ENCODE results near the gene POU2F3.

POU2F3 gene

GRCh38 chr11:120209746-120210625, 30.0 kb upstream of the POU2F3 start:
- intact Hi-C loops (cut with DNase I), result no loop called here

GRCh38 chr11:120210626-120211521, 29.1 kb upstream of the POU2F3 start, which contains the start of gene OAF:
TSS of gene OAF (plus strand) at chr11:120211032. CDS start at chr11:120211280, 248 bp downstream.
- intact Hi-C loops (cut with DNase I), result no loop called here
- DNase-seq, result peak; percentile 25 to 91 (median 50)

More at GRCh38 chr11:120209746-120210625, 30.0 kb upstream of the POU2F3 start:
- DNase-seq, result peak in 3 of 10 donors; percentile 68 to 80 (median 77)

GRCh38 chr11:120211522-120212258, 28.2 kb upstream of the POU2F3 start:
- intact Hi-C loops (cut with DNase I), result no loop called here
- DNase-seq, result peak in 3 of 10 donors; percentile 19 to 62 (median 46)

- intact Hi-C loops (cut with DNase I), result no loop called here
- peak in 2 of 10 donors; percentile 21 to 44 for DNase-seq
Observed at GRCh38 chr11:120212259-120212878, 27.6 kb upstream of the POU2F3 start.

- intact Hi-C loops (cut with DNase I), result no loop called here
- peak in 1 of 10 donors; percentile 50 for DNase-seq
Observed at GRCh38 chr11:120212926-120213325, 27.0 kb upstream of the POU2F3 start.

- peak in 2 of 10 donors; percentile 48 to 74 for DNase-seq
- intact Hi-C loops (cut with DNase I), result no loop called here
Observed at GRCh38 chr11:120214581-120214980, 25.4 kb upstream of the POU2F3 start.

- intact Hi-C loops (cut with DNase I), result no loop called here
- DNase-seq, result peak in 2 of 10 donors; percentile 55 to 70
Observed at GRCh38 chr11:120215634-120216033, 24.3 kb upstream of the POU2F3 start.

- intact Hi-C loops (cut with DNase I), result no loop called here
Observed at GRCh38 chr11:120216426-120217102, 23.4 kb upstream of the POU2F3 start.

GRCh38 chr11:120217526-120217925, 22.4 kb upstream of the POU2F3 start:
- intact Hi-C loops (cut with DNase I), result no loop called here
- DNase-seq, result no peak

More at GRCh38 chr11:120216426-120217102, 23.4 kb upstream of the POU2F3 start:
- peak in 2 of 10 donors; percentile 58 to 80 for DNase-seq

- peak in 9 of 10 donors; percentile 36 to 94 (median 66) for DNase-seq
- intact Hi-C loops (cut with DNase I), result no loop called here
Observed at GRCh38 chr11:120217941-120218694, 21.8 kb upstream of the POU2F3 start.

- intact Hi-C loops (cut with DNase I), result no loop called here
- DNase-seq, result no peak
Observed at GRCh38 chr11:120218695-120219033, 21.3 kb upstream of the POU2F3 start.

GRCh38 chr11:120219232-120219937, 20.6 kb upstream of the POU2F3 start:
- DNase-seq, result peak in 4 of 10 donors; percentile 10 to 64 (median 56)

GRCh38 chr11:120219938-120220746, 19.8 kb upstream of the POU2F3 start:
- intact Hi-C loops (cut with DNase I), result no loop called here

More at GRCh38 chr11:120219232-120219937, 20.6 kb upstream of the POU2F3 start:
- intact Hi-C loops (cut with DNase I), result no loop called here

GRCh38 chr11:120220747-120221037, 19.2 kb upstream of the POU2F3 start:
- peak in 2 of 10 donors; percentile 35 to 42 for DNase-seq
- intact Hi-C loops (cut with DNase I), result no loop called here

More at GRCh38 chr11:120219938-120220746, 19.8 kb upstream of the POU2F3 start:
- DNase-seq, result peak in 3 of 10 donors; percentile 55 to 74 (median 56)

- intact Hi-C loops (cut with DNase I), result no loop called here
- no peak for DNase-seq
Observed at GRCh38 chr11:120221115-120221752, 18.7 kb upstream of the POU2F3 start.

- DNase-seq, result peak in 1 of 10 donors; percentile 59
Observed at GRCh38 chr11:120222916-120223315, 17.0 kb upstream of the POU2F3 start.

More at GRCh38 chr11:120222916-120223315, 17.0 kb upstream of the POU2F3 start:
- intact Hi-C loops (cut with DNase I), result no loop called here

All from posterior cingulate gyrus (tissue), 11 donors.